GM21390 (cell line): ENCODE data around the gene MAML3.
A peak's percentile ranks its signal among the peaks of the same experiment; 100 is the strongest.

Experiments used
- ATAC-seq: cut with Tn5 transposase; IDR thresholded peaks from one replicate; pipeline ENCODE4 v1.9.1; 2021; ENCODE audit not compliant: unreplicated experiment

Gene MAML3

DNA sequence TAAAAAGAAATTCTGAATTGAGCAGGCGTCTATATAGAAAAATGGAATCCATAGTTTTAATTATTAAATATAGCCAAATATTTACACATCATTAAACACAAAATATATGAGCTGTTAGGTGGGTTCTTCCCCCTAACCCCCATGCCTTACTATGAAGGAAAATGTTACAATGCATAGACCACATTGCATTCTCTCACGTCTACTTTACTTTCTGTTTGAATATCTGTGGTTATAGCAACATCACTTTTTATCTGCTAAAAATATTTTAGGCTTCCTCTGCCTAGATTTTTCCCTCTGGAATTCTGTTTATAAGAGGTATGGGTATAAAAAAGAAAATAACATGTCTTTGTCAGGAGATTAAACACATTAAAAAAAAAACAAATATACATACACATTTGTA, 73.1 kb downstream of the MAML3 start:
- no peak for ATAC-seq

DNA sequence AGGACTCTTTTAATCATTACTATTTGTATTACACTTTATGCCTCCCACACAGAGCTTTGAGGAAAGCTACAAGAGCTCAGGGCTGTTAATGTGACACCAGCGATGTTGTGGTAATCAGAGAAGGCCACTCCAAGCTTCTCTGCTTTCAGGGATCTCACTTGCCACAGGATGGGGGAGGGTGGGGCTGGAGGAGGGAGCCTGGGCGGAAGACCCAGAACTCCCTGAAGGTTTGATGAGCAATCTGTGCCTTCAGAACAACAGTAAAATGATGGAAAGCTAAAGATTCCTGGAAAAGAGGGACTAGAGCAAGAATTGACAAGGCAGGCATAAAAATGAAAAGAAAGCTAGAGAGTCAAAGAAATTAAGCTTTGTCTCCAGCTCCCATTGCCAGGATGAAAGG, 75.6 kb downstream of the MAML3 start:
- ATAC-seq = no peak

DNA sequence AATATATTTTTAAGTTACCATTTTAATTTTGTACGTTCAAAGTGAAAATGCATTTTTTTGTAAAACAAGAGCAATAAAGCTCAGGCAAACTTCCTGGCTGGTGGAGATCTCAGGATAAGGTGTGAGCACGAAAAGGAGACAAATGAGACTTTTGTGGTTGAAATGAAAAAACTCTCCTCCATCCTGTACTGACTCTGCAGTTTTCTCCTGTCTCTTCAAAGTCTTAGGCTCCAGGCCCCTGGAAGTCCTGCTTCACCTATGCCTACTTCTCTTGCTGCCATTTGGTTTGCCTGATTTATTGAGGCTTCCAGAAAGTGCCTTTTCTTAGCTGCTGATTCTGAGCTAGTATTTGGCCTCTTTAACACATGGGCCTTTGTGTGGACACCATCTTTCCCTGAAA, 77.7 kb downstream of the MAML3 start:
- ATAC-seq = no peak

DNA sequence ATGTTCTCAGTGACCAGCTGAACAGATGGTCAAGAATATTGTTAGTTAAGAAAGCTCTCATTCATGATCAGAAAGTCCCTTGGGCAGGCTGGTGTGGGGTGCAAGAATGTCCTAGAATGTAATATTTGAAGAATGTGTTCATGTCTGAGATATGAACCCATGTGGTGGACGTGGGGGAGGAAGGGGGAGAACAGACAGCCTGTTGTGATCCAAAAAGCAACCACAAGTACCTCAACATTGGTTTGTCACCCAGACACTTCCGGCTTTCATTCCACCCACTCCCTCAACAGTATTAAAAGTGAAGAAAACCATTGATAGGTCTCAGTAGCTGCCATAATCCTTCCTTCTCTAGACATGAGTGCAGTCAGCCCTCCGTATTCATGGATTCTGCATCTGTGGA, 82.2 kb downstream of the MAML3 start:
- ATAC-seq = peak; percentile 94

DNA sequence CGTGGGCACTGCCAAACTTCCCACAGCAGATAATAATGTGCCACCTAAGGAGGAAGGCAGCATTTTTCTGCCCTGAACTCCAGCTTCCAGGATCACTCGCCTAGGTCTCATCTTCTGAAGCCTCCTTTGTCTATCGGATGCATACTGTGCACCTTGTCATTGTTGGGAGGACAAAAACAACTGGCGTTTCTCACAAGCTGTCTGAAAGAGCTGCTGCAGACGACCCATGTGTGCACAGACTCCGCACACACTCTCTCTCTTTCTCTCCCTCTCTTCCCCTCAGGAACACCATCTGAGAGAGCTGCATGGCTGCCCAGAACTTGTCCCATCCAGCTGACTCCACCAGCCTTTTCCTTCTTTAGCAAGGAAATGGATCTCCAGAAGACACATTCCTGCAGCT, 83.0 kb downstream of the MAML3 start:
- no peak for ATAC-seq

DNA sequence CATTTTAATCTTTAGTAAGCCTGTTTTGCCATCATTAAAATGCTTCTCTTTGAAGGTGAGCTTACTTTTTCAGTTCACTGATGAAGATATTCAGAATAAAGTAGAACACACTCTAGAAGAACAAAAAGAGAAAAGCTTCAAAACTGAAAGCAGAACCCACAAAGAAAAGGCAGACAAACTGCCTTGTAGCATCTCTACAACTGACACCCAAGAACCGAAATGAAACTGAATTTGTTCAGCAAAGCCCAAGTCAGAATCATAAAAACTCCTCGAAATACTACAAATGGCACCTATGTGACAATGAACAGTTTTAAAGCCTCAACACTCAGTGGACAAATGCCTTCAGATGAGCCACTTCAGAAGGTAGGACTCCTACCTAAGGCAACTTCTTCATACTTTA, 83.6 kb downstream of the MAML3 start:
- peak; percentile 51 for ATAC-seq

DNA sequence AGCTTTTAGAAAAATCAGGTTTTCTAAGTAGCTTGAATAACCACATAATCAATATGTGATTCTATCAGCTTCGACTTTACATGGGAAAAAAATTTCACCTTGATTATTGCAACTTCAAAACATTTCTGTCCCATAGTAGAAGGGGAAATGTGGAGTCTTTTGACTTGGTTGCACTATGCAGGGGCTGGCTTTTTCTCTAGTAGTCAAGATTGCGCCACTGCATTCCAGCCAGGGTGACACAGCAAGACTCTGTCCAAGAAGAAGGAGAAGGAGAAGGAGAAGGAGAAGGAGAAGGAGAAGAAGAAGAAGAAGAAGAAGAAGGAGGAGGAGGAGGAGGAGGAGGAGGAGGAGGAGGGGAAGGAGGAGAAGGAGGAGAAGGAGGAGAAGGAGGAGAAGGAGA, 84.9 kb downstream of the MAML3 start:
- no peak for ATAC-seq

DNA sequence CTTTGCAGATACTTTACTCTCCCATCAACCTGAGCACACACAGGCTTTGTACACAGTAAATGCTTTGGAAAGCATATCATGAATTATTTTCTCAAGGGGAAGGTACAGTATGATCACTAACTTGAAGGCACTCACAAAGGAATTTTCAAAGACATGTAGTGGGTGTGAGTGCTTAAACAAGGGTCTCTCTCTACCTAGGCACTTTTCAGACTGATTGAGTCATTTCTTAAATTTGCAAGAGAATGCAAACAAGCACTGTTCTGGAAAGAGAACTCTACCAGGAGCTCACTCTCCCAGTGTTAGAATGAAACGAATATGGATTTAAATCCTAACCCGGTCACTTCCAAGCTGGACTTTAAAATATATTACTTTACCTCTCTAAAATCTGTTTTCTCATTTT, 85.7 kb downstream of the MAML3 start:
- no peak for ATAC-seq

DNA sequence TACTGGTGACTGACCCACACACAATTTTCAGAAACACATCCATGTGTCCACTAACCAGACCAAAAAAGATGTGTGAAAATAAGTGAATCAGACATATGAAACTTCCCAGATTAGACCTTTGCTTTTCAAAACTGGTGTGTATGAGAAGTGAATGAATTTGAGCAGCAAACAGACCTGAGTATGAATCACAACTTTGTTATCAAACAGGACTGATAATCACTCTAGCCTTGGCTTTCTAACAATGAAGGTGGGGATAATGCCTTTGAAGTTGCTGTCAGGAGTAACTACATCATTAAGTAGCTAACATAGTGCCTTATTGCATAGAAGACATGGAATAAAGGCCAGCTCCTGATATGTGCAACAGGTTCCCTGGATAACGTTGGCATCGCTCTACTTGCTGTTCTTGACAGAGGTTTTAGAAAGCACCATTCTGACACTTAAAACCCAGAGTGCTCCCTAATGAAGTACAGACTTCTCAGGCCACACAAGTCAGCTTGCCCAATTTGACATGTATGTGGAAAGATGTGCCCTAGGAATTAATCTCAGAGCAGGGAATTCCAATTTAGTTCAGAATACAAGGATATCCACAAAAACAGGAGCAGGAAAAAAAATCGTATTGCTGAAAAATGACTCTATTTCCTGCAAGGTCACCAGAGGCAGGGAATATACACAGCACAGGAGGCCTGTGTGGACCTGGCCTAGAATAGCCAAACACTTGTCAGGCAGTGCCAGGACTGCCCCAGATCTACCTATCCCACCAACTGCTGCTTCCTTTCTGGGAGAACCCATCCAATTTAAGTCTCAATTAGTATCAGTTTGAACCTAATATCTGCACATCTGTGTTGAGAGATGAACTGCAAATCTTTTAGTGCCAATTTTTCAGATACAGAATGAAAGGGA, 87.7 kb downstream of the MAML3 start:
- no peak for ATAC-seq

DNA sequence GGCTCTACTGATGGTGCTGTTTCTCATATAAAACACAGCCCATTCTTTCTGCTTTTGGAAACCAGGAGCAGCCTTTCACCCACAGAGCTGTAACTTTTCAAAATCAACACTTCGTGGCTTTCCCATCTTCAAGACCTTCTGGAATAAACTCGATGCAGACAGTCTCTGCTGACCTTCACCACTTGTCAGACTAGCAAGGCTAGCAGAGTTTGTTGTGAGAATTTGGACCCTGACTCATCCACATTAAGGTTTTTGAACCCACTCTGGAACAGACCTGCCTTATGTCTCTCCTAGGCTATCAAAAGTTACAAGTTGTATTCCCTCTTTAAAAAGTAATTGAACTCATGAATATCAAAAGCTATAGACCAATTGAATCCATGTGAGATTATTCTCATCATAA, 88.6 kb downstream of the MAML3 start:
- no peak for ATAC-seq

DNA sequence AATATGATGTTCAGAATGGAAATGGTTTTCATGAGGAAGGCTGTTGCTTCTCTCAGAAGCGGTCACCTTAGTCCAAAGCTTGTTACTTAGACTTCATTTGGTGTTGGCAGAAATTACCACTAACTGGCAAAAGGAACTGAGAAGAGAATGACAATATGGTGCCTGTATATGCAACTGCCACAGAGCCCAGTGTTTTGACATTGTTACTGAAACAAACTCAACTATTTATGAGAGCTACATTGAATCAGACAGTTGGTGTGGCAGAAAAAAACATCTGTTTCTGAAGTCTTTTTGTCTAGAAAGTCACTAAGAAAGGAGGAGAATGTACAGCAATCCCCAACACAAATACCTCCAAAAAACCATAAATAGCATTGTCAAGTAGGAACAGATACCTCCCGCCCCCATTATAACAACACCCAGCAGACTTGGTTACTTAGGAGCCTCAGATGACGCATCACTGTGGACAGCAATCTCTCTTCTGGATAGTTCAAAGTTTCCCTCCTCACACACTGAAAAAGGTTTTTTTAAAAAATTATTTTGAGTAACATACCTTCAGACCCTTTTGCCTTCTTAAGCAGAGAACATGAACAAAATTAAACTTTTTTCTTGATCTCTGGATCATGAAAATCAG, 92.2 kb downstream of the MAML3 start:
- ATAC-seq = no peak

DNA sequence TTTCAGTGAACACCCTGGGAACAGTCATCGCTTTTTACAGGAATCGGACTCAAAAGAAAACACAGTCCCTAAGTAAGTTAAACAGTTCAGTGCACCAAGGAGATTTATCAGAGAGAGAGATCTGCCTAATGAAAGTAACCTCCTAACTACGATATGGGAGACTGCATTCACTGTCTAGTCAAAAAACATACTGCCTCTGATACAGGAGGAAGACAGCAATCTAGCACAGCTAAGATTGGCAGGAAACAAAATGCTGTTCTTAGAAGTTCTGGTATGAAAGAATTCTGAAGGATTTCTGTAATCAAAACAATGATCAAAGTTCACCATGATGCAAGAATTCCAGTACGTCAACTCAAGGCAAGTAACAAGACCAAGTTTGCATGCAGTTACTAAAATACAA, 92.8 kb downstream of the MAML3 start:
- ATAC-seq = no peak

DNA sequence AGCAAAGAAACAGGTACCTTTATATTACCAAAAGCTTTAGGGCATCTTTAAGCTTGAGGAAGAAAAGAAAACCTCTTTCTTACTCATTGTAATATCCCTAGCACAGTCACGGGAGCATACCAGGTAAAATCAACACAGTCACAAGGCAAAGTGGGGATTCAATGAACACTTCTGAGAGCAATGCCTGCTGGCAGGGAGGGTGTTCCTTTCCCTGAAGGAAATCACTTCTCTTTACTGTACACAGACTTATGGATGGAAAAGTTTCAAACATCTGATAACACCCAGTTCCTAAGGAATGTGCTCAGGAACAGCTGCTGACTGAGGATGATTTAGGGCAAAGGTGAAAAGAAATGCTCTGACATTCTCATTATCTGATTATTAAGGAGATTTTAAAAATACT, 94.8 kb downstream of the MAML3 start:
- no peak for ATAC-seq

DNA sequence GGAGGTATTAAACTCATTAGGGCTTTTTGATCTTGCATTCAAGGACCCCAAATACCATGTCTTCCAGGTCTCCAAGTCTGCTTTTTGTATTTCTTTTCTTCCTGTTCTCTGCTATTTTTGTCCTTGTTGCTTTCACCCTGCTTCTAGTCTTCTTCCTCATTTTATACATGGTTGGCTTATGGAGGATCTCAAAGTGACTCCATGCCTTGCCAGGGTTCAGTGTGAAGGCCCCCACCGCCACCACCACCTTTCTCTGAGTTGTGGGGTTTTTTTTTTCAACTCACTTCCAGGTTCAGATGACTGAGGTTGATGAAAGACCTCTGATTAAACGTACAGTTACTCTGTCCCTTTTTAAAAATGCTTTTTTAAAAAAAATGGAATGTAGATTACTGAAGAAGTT, 96.3 kb downstream of the MAML3 start:
- ATAC-seq = no peak

DNA sequence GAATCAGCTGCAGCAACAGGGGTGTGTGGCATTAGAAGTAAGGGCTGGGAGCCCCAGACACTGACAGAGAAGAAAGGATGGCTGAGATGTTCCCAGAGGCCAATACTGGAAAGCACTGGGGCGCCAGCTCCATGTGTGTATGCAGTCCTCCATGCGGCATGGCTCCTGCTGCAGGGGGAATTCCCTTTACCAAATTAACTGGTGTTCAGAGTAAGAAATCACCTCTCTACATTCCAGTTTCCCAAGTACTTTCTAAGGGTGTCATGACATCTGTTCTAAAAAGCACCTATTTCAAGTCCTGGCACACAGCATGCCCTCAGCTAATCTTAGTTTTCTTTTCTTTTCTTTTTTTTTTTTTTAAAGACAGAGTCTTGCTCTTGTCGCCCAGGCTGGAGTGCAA, 98.0 kb downstream of the MAML3 start:
- ATAC-seq = no peak

DNA sequence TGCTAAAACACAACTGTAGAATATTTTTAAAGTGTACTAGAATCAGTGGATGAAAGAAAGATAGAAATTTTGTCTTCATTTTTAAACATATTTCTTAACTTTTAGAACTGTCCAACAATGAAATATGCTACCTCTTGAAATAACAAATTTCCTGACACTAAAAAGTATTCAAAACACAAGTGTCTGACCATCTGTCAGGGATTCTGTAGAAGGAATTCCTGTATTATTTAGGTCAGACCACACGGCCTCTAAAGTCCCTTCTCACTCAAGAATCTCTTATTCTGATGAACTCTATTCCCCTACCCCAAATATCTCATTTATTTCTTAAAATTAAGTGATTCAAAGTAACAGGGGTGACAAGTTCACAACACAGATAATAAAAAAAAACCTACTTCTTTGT, 99.1 kb downstream of the MAML3 start:
- ATAC-seq = no peak

DNA sequence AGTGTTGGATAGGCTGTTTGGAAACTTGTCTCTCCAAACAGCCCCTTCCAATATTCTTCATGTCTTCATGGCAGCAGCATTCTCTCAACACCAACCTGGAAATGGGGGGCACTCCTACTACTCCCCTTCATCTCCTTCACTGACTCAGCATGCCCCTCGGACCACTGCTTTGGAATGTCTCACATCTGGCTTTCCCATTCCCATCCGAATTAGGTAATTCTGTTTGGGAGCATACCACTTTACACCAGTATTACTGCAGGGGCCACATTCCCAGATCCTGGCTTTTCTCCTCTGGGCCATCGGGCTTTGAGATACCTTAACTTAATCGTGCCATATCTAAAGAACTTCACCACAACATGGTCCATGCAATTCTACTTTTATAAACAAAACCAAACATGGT, 100.8 kb downstream of the MAML3 start:
- ATAC-seq = no peak

DNA sequence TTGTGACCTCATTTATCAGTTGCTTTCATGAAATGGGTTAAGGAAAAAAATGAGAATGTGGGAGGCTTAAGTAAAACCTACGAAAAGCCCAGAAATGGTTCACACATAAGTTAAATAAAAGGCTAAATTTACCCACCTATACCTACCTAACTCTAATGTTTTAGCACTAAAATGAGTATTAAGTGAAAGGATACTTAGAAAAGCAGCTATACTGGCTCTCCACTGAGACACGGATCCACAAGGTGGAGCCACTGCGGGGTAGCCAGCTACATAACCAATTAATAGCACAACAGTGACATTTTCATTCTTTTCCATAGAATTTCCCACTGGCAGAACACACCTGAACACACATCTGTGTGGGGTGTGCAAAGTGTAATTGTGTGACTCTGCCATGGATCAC, 101.9 kb downstream of the MAML3 start:
- ATAC-seq = no peak

DNA sequence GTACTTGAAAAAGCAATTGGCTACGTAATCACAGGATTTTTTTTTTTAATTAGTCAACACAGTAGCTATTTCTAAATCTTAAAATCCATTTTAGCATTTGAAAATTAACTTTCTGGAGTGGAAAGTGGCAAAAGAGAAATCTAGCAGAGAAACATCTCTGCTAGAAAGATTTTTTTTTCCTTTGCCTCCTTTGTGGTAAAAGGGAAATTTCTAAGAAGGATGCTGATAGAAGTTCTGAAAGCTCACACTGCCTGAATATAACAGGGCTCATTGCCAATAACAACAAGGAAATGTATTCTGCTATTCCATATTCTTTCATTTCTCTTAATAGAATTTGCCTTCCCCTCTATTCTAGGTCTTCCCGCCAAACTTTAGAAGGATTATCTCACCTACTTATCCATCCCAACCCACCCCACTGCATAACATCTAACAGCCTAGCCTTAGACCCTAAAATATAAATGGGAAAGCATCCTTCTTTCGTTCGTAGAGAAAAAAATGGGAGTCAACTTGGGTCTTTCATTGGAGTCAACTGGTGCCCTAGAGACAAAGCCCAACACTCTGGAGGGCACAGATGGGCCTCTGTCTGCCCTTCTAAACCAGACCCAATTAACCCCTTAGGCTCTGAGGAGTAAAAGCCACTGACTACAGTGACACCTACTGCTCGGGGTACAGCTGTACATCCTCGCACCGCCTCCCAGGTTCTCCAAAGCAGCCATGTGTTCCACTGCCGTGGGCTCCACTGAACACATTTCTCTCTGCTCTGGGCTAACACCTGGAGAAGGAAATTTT, 103.9 kb downstream of the MAML3 start:
- ATAC-seq = no peak

DNA sequence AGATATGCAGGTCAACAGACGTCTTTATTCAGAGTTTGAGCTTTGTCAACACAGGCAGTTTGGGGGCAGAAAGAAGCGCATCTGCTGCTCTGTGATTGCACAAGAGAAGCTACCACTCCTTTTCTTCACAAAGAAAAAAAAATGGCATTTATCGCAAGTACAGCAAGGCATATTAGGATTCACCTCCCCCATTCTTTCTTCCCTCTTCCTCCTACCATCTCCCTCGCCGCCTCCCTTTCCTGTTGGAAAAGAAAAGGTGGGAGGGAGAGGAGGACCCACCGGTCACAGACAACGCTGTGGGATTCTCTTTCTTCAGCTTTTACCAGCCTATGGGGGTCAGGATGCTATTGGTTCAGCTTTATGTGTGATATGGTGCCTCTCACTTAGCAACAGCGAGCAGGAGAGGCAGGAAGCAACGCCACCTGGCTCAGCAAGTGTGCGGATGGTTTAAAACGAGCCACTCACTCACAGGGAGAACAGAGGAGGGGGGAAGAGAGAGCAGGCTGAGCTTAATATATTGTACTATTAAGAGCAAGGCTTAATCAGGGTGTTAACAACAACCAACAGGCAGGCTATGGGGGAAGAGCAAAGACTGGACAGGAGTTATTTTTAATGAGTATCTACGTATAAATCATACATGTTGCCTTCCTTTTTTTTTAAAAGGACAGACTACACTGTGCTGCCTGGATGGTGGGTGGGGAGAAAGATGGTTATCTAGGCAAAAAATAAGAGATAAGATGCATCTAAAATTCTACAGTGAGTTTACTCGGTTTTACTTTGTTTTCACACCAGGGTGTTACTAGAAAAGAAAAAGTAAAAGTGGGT, 104.7 kb downstream of the MAML3 start:
- no peak for ATAC-seq

DNA sequence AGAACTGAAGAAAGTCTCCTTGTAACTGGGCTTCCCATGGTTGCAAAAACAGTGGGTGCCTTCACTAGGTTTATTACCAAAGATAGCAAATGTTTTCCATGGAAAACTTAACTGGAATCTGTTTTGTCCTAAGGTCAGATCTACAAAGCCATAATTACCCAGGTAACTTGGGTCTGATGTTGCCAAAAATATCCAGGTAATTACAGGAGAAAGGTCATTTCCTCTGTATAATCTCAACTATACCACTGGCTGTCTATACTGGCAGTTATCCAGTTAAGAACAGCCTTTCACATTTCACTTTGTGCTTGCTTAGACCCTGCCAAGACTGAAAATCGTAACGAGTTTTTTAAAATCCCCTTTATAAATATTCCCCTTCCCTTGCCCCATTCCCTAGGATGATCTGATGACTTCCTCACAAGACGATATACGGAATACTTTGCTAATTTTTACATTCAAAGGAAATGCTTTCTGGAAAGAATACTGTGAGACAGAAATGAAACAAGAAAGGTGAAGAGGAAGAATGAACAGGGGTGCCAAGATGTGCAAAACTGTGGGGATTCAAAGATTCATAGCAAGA, 105.5 kb downstream of the MAML3 start:
- ATAC-seq = no peak
